BLaER1 (cell line): Measurements from ENCODE around the gene TRAPPC14.
A peak's percentile ranks its signal among the peaks of the same experiment; 100 is the strongest.

Experiments used
- H3K27ac ChIP-seq: shearing (Covaris generic); formaldehyde crosslinking; 2 replicates; pipeline ENCODE4 v1.8.1; 2022
- H3K27me3 ChIP-seq: shearing (Covaris generic); formaldehyde crosslinking; 2 replicates; pipeline ENCODE4 v1.8.1; 2022
- H3K36me3 ChIP-seq: shearing (Covaris generic); formaldehyde crosslinking; 2 replicates; pipeline ENCODE4 v1.8.1; 2022
- H3K4me1 ChIP-seq: shearing (Covaris generic); formaldehyde crosslinking; 2 replicates; pipeline ENCODE4 v1.8.1; 2022
- H3K4me2 ChIP-seq: shearing (Covaris generic); formaldehyde crosslinking; 2 replicates; pipeline ENCODE4 v1.8.1; 2022
- H3K4me3 ChIP-seq: shearing (Covaris generic); formaldehyde crosslinking; 2 replicates; pipeline ENCODE4 v1.8.1; 2022
- H3K9ac ChIP-seq: shearing (Covaris generic); formaldehyde crosslinking; 2 replicates; pipeline ENCODE4 v1.8.1; 2022
- H3K9me3 ChIP-seq: shearing (Covaris generic); formaldehyde crosslinking; 2 replicates; pipeline ENCODE4 v1.8.1; 2022
- H4K20me1 ChIP-seq: shearing (Covaris generic); formaldehyde crosslinking; 2 replicates; pipeline ENCODE4 v1.8.1; 2022
- Cebpa-rat ChIP-seq: shearing (Covaris generic); IDR thresholded peaks from 2 replicates; pipeline ENCODE4 v1.8.1; 2022

Gene TRAPPC14

DNA sequence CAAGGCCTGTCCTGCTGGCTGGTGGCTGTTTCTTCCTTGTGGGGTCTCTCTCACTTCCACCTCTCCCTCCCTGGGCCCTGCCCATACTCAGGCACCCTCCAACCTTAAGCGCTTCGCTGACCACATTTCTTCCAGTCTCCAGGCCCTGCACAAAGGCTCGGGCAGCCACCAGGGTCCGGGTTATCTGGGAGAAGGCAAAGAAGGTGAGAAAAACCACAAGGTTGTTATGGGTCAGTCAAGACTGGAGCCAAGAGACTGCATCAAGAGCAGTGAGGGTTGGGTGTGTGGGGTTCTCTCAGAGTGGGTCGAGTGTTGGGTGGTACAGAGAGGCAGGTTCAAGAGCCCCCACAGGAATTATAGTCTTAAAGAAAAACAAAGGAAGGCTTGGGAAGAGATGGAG is 16.1 kb upstream of the TRAPPC14 start:
- peaks cover 61% of the 10 kb centered on the region for H4K20me1 ChIP-seq
- no peaks in the 10 kb centered on the region for H3K9me3 ChIP-seq
- no peak overlapping the region for H3K9ac ChIP-seq
- H3K27me3 ChIP-seq: peaks cover 35% of the 10 kb centered on the region
- no peak overlapping the region for H3K27ac ChIP-seq
- TF ChIP-seq Cebpa-rat: no peak
- H3K4me2 ChIP-seq: peak overlapping the region; percentile 2; the same call in 1 of the 2 replicates
- H3K4me3 ChIP-seq: no peak overlapping the region
- H3K36me3 ChIP-seq: peaks cover 44% of the 10 kb centered on the region
- peaks cover 49% of the 10 kb centered on the region for H3K4me1 ChIP-seq

DNA sequence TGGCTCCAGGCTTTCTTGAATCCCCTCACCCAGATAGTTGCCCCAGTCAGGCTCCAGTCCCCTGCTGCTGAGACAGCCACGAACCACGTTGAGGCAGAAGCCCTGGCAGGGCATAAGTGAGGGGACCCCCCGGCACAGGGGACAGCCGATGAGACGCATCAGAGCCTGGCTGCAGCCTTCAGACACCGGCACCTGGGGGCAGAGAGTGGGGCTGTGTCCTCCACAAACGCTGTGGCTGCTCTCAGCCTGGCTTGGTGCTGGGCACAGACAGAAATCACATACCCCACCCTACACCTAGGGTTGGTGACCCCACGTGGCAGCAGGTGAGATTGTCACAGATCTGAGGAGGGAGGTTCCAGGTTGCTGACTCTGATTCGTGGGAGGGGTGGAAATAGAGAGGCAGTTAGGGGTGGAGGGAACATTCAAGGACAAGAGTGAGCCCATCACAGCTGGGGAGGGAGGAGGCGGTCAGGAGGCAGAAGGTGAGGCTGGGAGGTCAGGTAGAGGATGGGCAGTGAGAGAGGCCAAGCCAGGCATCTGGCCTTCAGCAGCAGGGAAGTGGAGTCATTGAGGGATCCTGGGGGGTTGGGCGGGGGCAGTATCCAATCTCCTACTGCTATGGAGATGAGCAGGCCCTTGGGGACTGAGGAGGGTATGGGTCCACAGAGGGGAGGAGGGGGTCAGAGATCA is 15.4 kb upstream of the TRAPPC14 start:
- H3K4me1 ChIP-seq: peaks cover 56% of the 10 kb centered on the region
- H3K4me2 ChIP-seq: peak overlapping the region; percentile 2; the same call in 1 of the 2 replicates
- peaks cover 67% of the 10 kb centered on the region for H4K20me1 ChIP-seq
- no peak overlapping the region for H3K4me3 ChIP-seq
- peaks cover 44% of the 10 kb centered on the region for H3K36me3 ChIP-seq
- H3K27ac ChIP-seq: no peak overlapping the region
- TF ChIP-seq Cebpa-rat: no peak
- H3K9me3 ChIP-seq: no peaks in the 10 kb centered on the region
- no peak overlapping the region for H3K9ac ChIP-seq
- peaks cover 42% of the 10 kb centered on the region for H3K27me3 ChIP-seq

DNA sequence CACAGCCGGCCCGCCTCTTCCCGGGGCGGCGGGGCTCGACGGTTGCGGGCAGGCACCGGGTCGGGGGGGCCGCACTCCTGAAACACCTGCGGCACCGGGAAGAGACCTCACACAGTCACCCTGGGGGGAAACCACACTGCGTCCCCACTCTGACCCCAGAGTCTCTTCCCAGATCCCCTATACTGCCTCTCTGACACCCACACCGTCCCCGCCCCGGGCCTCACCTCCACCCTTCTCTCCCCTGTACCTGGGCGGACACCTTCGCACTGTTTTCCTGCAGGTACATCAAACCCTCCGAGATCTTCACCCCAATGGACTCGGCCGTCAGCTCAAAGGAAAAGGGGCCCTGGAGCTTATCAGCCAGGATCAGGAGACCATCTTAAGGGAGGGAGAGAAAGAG is 13.3 kb upstream of the TRAPPC14 start:
- no peak for TF ChIP-seq Cebpa-rat
- H3K4me1 ChIP-seq: peaks cover 77% of the 10 kb centered on the region
- H3K4me3 ChIP-seq: peak overlapping the region; percentile 42; the same call in 1 of the 2 replicates
- H3K27ac ChIP-seq: no peak overlapping the region
- no peak overlapping the region for H3K9ac ChIP-seq
- peaks cover 44% of the 10 kb centered on the region for H3K36me3 ChIP-seq
- H3K4me2 ChIP-seq: peak overlapping the region; percentile 90
- H3K9me3 ChIP-seq: no peaks in the 10 kb centered on the region
- H3K27me3 ChIP-seq: peaks cover 63% of the 10 kb centered on the region
- H4K20me1 ChIP-seq: peaks cover 85% of the 10 kb centered on the region

DNA sequence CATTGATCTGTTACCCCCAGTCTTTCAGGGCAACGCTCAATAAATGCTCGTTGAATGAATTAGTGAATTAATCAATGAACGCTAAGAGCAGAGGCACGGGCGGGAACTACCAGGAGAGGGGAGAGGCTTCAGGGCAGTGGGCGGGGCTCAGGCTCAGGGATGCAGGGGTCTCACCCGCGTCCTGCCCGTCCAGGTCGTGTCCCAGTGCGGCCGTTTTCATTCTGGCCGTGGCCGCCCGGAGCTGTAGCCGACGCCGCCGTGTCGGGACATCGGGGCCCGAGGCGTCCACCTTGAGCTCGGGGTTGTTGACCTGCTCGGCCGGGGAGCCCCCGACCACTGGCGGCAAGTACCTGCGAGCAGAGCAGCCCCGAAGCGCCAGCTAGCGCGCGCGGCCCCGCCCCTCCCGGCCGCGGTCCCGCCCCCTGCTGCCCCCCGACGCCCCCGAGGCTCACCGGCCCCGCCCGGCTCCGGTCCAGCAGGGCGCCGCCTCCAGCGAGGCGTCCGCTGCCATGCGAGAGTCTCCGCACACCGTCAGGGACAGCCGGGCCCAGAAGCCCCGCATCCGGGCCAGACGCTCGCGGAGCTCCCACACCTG is 12.7 kb upstream of the TRAPPC14 start:
- TF ChIP-seq Cebpa-rat: no peak
- H3K4me1 ChIP-seq: peaks cover 72% of the 10 kb centered on the region
- H3K27ac ChIP-seq: no peak overlapping the region
- H3K36me3 ChIP-seq: peaks cover 44% of the 10 kb centered on the region
- peak overlapping the region; percentile 90 for H3K4me2 ChIP-seq
- H3K4me3 ChIP-seq: peak overlapping the region; percentile 42
- H4K20me1 ChIP-seq: peaks cover 82% of the 10 kb centered on the region
- peaks cover 69% of the 10 kb centered on the region for H3K27me3 ChIP-seq
- H3K9ac ChIP-seq: no peak overlapping the region
- no peaks in the 10 kb centered on the region for H3K9me3 ChIP-seq

DNA sequence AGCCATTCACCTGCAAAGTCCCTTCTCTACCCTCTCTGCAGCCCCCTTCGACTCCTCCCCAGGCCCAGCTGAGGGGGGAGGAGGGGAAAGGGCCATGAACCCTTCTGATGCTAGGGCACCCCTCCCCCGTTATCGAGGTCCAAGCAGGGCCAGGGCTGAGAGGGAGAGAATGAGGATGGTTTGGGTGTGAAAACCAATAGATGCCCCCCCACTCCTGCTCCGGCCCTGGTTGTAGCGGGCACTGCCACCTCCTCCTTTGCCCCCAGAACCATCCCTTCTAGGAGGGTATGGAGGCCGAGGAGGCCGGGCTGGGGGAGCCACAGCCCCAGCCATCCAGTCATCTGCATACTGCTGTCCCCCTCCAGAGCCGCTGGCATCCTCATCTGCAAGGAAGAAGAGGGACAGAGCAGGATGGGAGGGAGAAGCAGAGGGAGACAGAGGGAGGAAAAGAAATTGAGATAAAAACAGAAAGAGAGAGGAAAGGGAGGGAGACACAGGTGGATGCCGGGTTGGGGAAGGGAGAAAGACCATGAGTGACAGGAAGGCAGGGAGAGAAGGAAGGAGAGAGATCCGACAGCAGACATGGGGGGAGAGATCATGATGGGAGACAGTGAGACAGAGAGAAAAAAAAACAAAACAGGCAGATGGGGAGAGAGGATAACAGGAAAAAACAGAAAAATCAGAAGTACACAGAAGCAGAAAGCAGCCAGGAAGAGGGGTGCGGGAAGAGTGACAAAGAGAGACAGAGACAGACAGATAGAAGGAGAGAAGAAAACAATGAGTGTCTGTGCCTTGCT is 11.8 kb upstream of the TRAPPC14 start:
- H3K9ac ChIP-seq: no peak overlapping the region
- no peak overlapping the region for H3K27ac ChIP-seq
- H4K20me1 ChIP-seq: peaks cover 74% of the 10 kb centered on the region
- H3K27me3 ChIP-seq: peaks cover 77% of the 10 kb centered on the region
- peaks cover 39% of the 10 kb centered on the region for H3K36me3 ChIP-seq
- H3K4me1 ChIP-seq: peaks cover 63% of the 10 kb centered on the region
- H3K4me2 ChIP-seq: peak overlapping the region; percentile 90
- H3K9me3 ChIP-seq: no peaks in the 10 kb centered on the region
- H3K4me3 ChIP-seq: no peak overlapping the region
- TF ChIP-seq Cebpa-rat: no peak

DNA sequence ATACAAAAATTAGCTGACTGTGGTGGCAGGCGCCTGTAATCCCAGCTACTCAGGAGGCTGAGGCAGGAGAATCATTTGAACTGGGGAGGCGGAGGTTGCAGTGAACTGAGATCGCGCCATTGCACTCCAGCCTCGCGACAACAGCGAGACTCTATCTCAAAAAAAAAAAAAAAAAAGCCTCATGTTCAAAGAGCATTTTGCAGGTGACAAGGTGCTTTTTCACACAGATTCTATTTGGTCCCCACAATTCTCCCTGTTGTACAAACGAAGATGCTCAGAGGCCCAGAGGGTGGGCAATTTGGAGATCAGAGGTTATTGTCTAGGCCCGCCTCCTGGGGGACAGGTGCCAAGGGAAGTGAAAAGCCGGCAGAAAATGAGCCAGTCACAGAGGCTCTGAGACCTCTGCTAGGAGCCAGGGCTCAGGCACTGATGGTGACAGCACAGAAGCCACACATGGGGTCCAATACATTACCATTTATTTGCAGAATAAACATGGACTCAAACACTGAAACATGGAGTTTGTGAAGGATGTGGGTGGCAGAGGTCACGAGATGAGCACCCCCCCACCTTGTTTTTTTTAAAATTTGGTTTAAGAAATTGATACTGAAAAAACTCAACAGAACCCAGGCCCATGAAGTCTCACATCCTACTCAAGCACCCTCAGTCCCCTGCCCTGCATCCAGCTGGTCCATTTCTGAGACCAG is 10.8 kb upstream of the TRAPPC14 start:
- Histone ChIP-seq H3K9me3 (no peaks in the 10 kb centered on the region), H3K4me3 (peak overlapping the region; percentile 52; the same call in 1 of the 2 replicates), H3K9ac (no peak overlapping the region), H3K4me2 (peak overlapping the region; percentile 90), H3K4me1 (peaks cover 53% of the 10 kb centered on the region), H3K36me3 (peaks cover 29% of the 10 kb centered on the region), H3K27ac (no peak overlapping the region), H4K20me1 (peaks cover 64% of the 10 kb centered on the region), H3K27me3 (peaks cover 77% of the 10 kb centered on the region)
- TF ChIP-seq Cebpa-rat: no peak

DNA sequence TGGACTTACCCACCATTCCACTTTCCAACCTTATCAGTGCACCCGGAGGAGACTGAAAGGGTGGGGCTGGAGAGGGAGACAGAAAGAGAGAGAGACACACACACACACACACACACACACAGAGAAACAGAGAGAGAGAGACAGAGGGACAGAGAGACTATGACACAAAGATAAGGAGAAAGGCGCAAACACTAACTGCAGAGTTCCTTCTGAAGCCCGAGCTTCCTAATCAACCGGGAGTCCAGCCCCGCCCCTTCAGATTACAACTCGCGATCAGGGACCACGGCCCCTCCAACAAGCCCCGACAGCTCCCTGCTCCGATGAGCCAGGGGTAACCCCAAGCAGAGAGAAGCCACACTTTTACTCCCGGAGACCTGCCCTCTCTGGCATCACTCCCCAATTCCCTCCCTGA is 9.4 kb upstream of the TRAPPC14 start:
- Histone ChIP-seq H3K9me3 (no peaks in the 10 kb centered on the region), H3K36me3 (peaks cover 15% of the 10 kb centered on the region), H3K27me3 (peaks cover 72% of the 10 kb centered on the region), H3K4me2 (peak overlapping the region; percentile 90), H3K27ac (no peak overlapping the region), H3K9ac (0 out of 2 replicates have a peak overlapping the region, but pooled peaks have one; percentile 29), H3K4me1 (peaks cover 52% of the 10 kb centered on the region), H4K20me1 (peaks cover 50% of the 10 kb centered on the region), H3K4me3 (peak overlapping the region; percentile 52; the same call in 1 of the 2 replicates)
- TF ChIP-seq Cebpa-rat: no peak

DNA sequence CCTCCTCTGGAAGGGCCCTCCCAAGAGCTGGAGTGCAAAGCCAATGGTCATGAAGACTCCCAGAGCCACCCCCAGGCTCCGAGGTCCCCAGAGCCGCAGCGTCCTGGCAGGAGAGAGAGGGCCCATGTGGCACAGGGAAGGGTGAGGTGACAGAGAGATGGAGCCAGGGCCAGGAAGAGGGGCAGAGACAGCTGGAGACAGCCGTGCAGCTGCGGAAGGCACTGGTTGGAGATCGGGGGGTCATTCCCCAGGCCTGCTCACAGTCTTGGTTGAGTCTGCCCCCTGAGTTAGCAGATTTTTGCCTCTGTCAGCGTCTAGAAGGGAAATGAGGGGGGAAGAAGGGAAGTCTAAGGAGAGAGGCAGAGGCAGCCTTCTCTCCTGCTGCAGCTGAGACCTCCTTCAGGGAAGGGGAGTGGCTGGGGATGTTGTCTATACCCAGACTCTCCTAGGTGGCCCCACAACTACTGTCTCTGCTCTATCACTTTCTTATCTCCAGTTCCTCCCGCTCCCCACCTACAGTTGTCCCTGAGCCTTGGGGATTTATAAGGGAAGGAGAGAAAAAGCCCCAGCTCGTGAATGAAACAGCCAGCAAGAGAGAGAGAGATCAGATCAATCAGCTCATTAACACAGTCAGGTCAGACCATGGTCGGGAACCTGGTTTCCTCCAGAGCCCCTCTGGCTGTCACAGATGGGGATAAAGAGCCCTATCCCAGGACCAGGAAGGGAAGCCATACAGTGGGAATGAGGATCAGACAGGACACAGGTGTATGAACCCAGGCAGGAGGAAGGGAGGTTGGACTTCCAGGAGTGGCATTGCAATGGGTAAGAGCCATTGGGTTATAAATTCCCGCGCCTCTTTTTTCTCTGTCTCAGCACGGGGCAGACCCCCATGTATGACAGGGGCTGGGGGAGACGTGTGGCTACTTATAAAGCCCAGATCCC is 8.7 kb upstream of the TRAPPC14 start:
- Histone ChIP-seq H3K36me3 (peaks cover 15% of the 10 kb centered on the region), H3K27me3 (peaks cover 69% of the 10 kb centered on the region), H3K9ac (0 out of 2 replicates have a peak overlapping the region, but pooled peaks have one; percentile 29), H3K9me3 (no peaks in the 10 kb centered on the region), H3K4me1 (peaks cover 52% of the 10 kb centered on the region), H3K4me2 (peak overlapping the region; percentile 90), H3K4me3 (no peak overlapping the region), H3K27ac (no peak overlapping the region), H4K20me1 (peaks cover 48% of the 10 kb centered on the region)
- no peak for TF ChIP-seq Cebpa-rat
